Neural progenitor cell (in vitro differentiated cells): ENCODE data around the gene NEMP1. TPM values are rescaled to one million over a fixed set of nuclear protein-coding genes. Genes with fewer than 3 reads are reported as not detected.
A peak's percentile ranks its signal among the peaks of the same experiment; 100 is the strongest.

Source experiments
- DNase-seq: peaks from one replicate; pipeline ENCODE4 v3.0.0-alpha.2; 2016; ENCODE audit warnings: low spot score
- H2AFZ ChIP-seq: fragments of 200-600 bp; sonication (generic); replicated peaks from 2 replicates; pipeline ENCODE4 v1.6.1; 2016; ENCODE audit warnings: antibody characterized with exemption
- H3F3A ChIP-seq: fragments of 200-600 bp; sonication (generic); 2 replicates; pipeline ENCODE4 v1.6.1; 2016; ENCODE audit warnings: antibody characterized with exemption, low read depth
- H3K27ac ChIP-seq: fragments of 200-600 bp; sonication (generic); 2 replicates; pipeline ENCODE4 v1.5.1; 2016; ENCODE audit warnings: mild to moderate bottlenecking
- H3K27me3 ChIP-seq: fragments of 200-600 bp; sonication (generic); 2 replicates; pipeline ENCODE4 v1.6.1; 2016; ENCODE audit warnings: mild to moderate bottlenecking, moderate library complexity
- H3K36me3 ChIP-seq: fragments of 200-600 bp; sonication (generic); 2 replicates; pipeline ENCODE4 v1.5.1; 2016
- H3K4me1 ChIP-seq: fragments of 200-600 bp; sonication (generic); 2 replicates; pipeline ENCODE4 v1.6.1; 2016; ENCODE audit warnings: mixed run types
- H3K4me2 ChIP-seq: fragments of 200-600 bp; sonication (generic); 2 replicates; pipeline ENCODE4 v1.6.1; 2016
- H3K4me3 ChIP-seq: fragments of 200-600 bp; sonication (generic); 2 replicates; pipeline ENCODE4 v1.5.1; 2016
- H3K79me2 ChIP-seq: fragments of 200-600 bp; sonication (generic); 2 replicates; pipeline ENCODE4 v1.6.1; 2016; ENCODE audit warnings: low read depth
- H3K9ac ChIP-seq: fragments of 200-600 bp; sonication (generic); 2 replicates; pipeline ENCODE4 v1.6.1; 2016
- H3K9me3 ChIP-seq: fragments of 200-600 bp; sonication (generic); 2 replicates; pipeline ENCODE4 v1.5.1; 2016; ENCODE audit warnings: low read depth
- H4K20me1 ChIP-seq: fragments of 200-600 bp; sonication (generic); 2 replicates; pipeline ENCODE4 v1.6.1; 2016; ENCODE audit warnings: low read depth
- H3K27ac Mint-ChIP-seq: 3 replicates; pipeline ENCODE4 v1.8.0; 2021; ENCODE audit warnings: mixed read lengths
- H3K27me3 Mint-ChIP-seq: 2 replicates; pipeline ENCODE4 v1.8.0; 2022; ENCODE audit warnings: low read depth, mild to moderate bottlenecking, inconsistent platforms, moderate library complexity, mixed read lengths; ENCODE audit not compliant: insufficient read depth
- H3K36me3 Mint-ChIP-seq: 3 replicates; pipeline ENCODE4 v1.8.0; 2021; ENCODE audit warnings: mixed read lengths
- H3K4me1 Mint-ChIP-seq: 3 replicates; pipeline ENCODE4 v1.8.0; 2021; ENCODE audit warnings: mixed read lengths
- H3K4me3 Mint-ChIP-seq: 3 replicates; pipeline ENCODE4 v1.8.0; 2021; ENCODE audit warnings: mild to moderate bottlenecking, moderate library complexity, mixed read lengths
- H3K9me3 Mint-ChIP-seq: 3 replicates; pipeline ENCODE4 v1.8.0; 2020; ENCODE audit warnings: mixed read lengths
- EZH2 ChIP-seq: fragments of 200-600 bp; sonication (generic); IDR thresholded peaks from 2 replicates; pipeline ENCODE4 v1.6.1; 2017; ENCODE audit warnings: antibody characterized with exemption, mild to moderate bottlenecking, moderate library complexity
- EZH2phosphoT487 ChIP-seq: fragments of 200-600 bp; sonication (generic); IDR thresholded peaks from 2 replicates; pipeline ENCODE4 v1.6.1; 2017; ENCODE audit warnings: antibody characterized with exemption
- total RNA-seq: library from RNA; depleted of rRNA; stranded (reverse); fragments of >200 nt; gene quantifications from 2 replicates; pipeline ENCODE4 v1.2.3, GENCODE V29; 2015; ENCODE audit warnings: low replicate concordance
- TF ChIP-seq, protein P1 (sequence below): fragments of 200-600 bp; sonication (generic); IDR thresholded peaks from 2 replicates; pipeline ENCODE4 v1.5.1; 2017; ENCODE audit warnings: antibody characterized with exemption, mild to moderate bottlenecking

Gene NEMP1
- total RNA-seq, 1 donor from 2014 or later: 72.0 TPM

DNA sequence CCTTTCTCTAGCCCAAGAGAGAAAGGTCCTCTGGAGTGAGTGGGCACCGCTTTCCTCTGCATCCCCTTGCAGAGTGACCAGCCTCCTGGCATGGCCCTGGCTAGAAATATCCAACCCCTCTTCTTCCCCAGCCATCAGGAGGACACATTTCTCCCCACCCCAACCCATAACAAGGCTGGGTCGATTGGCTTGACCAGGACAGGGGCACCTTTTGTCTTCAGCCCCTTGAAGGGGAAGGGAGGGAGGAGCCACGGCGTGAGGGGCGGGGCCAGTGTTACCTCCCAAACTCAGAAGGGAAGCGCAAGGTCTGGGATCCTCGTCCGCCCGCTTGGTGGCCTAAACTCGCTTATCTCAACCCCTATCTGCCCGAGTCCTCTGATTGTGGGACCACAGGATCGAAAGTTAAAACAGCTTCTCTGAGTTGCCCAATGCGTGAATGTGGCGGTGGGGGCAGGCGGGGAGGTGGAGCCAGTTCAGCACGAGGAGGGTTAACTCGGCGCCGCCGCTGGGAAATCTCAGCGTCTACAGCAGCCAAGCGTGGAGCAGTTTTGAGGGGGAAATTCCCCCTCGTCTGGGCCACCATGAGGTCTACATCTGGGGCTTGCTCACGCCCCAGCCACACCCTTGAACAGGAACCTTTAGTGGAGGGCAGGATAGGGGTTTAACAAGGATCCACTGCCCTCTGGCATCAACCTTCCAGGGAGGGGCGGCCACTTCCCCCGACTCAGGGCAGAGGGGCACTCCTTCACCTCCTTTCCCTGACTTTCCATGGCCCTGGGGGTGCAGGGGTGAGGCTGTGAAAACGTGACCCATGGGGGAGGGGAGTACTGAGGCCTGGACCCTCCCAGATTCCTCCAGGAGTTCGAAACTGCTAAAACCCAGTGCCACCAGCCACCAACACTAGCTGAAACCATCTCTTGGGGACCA is 31.8 kb upstream of the NEMP1 start:
- H3K27me3 Mint-ChIP-seq: peaks cover 5% of the 10 kb centered on the region
- Histone ChIP-seq H3K4me1 (peaks cover 22% of the 10 kb centered on the region), H3K79me2 (peaks cover 3% of the 10 kb centered on the region), H4K20me1 (no peaks in the 10 kb centered on the region), H3F3A (peaks cover 20% of the 10 kb centered on the region), H3K9ac (no peak overlapping the region), H2AFZ (peak overlapping the region; percentile 63), H3K9me3 (no peaks in the 10 kb centered on the region), H3K27me3 (no peaks in the 10 kb centered on the region), H3K4me2 (peak overlapping the region; percentile 81), H3K36me3 (no peaks in the 10 kb centered on the region), H3K27ac (no peak overlapping the region), H3K4me3 (peak overlapping the region; percentile 41)
- TF ChIP-seq EZH2: no peak
- TF ChIP-seq, protein P1, sequence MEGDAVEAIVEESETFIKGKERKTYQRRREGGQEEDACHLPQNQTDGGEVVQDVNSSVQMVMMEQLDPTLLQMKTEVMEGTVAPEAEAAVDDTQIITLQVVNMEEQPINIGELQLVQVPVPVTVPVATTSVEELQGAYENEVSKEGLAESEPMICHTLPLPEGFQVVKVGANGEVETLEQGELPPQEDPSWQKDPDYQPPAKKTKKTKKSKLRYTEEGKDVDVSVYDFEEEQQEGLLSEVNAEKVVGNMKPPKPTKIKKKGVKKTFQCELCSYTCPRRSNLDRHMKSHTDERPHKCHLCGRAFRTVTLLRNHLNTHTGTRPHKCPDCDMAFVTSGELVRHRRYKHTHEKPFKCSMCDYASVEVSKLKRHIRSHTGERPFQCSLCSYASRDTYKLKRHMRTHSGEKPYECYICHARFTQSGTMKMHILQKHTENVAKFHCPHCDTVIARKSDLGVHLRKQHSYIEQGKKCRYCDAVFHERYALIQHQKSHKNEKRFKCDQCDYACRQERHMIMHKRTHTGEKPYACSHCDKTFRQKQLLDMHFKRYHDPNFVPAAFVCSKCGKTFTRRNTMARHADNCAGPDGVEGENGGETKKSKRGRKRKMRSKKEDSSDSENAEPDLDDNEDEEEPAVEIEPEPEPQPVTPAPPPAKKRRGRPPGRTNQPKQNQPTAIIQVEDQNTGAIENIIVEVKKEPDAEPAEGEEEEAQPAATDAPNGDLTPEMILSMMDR: peak; percentile 22
- peak overlapping the region; percentile 97 for H3K27ac Mint-ChIP-seq
- peaks cover 44% of the 10 kb centered on the region for H3K4me1 Mint-ChIP-seq
- H3K36me3 Mint-ChIP-seq: peaks cover 4% of the 10 kb centered on the region
- H3K9me3 Mint-ChIP-seq: peaks cover 2% of the 10 kb centered on the region
- H3K4me3 Mint-ChIP-seq: peak overlapping the region; percentile 86
- peak; percentile 91 for DNase-seq

DNA sequence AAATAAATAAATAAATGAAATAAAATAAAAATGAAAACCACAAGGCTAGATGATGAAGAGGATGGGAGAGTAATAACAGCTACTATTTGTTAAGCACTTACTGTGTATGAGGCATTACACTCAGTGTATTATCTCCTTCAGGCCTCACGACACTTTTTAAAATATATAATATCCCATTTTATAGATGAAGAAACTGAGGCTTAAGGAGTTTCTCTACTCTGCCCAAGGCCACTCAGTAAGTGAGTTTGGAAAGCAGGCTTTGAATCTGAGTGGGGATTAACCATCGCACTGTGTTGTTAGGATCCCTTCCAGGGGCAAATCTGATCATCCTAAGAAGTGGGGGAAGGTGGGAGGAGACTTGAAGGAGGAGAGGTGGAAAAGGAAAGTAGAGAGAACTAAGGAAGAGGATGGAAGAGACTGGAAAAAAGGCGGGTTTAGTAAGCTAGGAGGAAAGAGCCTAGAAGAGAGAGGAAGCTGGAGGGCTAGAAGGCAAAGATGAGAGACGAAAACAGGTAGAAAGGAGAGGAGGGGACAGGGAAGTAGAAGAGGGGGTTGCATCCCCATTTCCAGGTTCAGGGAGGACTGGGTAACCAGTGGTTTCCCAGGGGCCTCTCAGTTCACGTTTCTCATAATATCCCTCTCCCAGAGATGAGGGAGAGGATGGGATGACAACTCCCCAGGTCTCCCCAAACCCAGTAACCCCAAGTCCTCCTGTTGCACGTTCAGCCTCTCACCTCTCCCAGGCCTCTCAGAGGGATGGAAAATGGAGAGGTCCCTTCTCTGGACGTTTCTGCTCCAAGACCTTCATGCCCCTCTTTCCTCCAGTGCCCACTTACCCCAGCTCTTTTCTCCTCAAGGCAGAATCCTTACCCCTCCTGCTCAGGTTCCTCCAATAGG is 30.9 kb upstream of the NEMP1 start:
- peaks cover 44% of the 10 kb centered on the region for H3K4me1 Mint-ChIP-seq
- no peak for DNase-seq
- H3K27me3 Mint-ChIP-seq: peaks cover 9% of the 10 kb centered on the region
- H3K9me3 Mint-ChIP-seq: peaks cover 2% of the 10 kb centered on the region
- H3K27ac Mint-ChIP-seq: peak overlapping the region; percentile 97
- TF ChIP-seq EZH2phosphoT487 (no peak), EZH2 (no peak)
- H3K9ac ChIP-seq: no peak overlapping the region
- peak overlapping the region; percentile 41 for H3K4me3 ChIP-seq
- H3K79me2 ChIP-seq: peaks cover 3% of the 10 kb centered on the region
- H3K4me1 ChIP-seq: peaks cover 22% of the 10 kb centered on the region
- no peaks in the 10 kb centered on the region for H3K9me3 ChIP-seq
- H3K36me3 ChIP-seq: no peaks in the 10 kb centered on the region
- no peaks in the 10 kb centered on the region for H4K20me1 ChIP-seq
- peak overlapping the region; percentile 63 for H2AFZ ChIP-seq
- peaks cover 4% of the 10 kb centered on the region for H3K36me3 Mint-ChIP-seq
- peak overlapping the region; percentile 86 for H3K4me3 Mint-ChIP-seq
- H3K4me2 ChIP-seq: peak overlapping the region; percentile 81
- peaks cover 20% of the 10 kb centered on the region for H3F3A ChIP-seq
- H3K27ac ChIP-seq: no peak overlapping the region
- H3K27me3 ChIP-seq: no peaks in the 10 kb centered on the region

DNA sequence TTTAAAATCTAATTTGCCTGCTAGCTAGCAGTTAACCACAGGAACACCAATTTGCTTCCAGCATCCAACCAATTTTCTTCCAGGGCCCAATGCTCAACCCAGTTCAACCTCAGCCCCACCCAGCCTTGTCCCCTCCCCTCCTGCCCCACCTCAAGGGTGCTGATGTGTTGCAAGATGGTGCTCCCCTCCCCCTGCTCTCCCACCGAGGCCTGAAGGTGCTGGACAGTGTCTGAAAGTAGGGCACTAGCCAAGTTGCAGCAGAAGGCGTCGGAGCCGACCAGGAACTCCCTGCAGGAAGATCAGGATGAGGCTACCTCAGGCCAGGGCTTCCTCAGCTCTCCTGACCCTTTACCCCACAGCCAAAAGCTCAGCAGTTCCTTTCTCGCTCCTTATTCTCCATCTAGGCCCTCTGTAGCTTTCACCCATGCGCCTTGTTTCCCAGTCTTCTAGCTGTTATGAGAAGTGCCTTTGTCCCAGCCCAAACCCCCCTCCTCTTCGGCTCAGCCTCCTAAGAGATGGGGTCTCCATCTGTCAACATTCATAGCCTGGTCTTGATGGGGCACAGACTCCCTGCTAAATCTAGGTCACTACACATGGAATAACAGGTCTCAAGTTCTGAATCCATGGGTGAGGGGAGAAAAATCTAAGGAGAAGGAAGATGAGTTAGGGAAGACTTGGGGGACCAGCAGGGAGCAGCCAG is 29.0 kb upstream of the NEMP1 start:
- Histone ChIP-seq H3K4me2 (no peak overlapping the region), H3K4me3 (no peak overlapping the region), H3K27ac (no peak overlapping the region), H3K4me1 (peaks cover 22% of the 10 kb centered on the region), H3K36me3 (no peaks in the 10 kb centered on the region), H3K9me3 (no peaks in the 10 kb centered on the region), H3F3A (peaks cover 20% of the 10 kb centered on the region), H3K79me2 (peaks cover 3% of the 10 kb centered on the region), H3K27me3 (no peaks in the 10 kb centered on the region), H2AFZ (no peak overlapping the region), H3K9ac (no peak overlapping the region), H4K20me1 (no peaks in the 10 kb centered on the region)
- H3K36me3 Mint-ChIP-seq: peaks cover 4% of the 10 kb centered on the region
- H3K4me3 Mint-ChIP-seq: no peak overlapping the region
- peaks cover 2% of the 10 kb centered on the region for H3K9me3 Mint-ChIP-seq
- H3K27me3 Mint-ChIP-seq: peaks cover 12% of the 10 kb centered on the region
- TF ChIP-seq, protein P1: no peak
- TF ChIP-seq EZH2: no peak
- TF ChIP-seq EZH2phosphoT487: no peak
- no peak overlapping the region for H3K27ac Mint-ChIP-seq
- H3K4me1 Mint-ChIP-seq: peaks cover 41% of the 10 kb centered on the region
- no peak for DNase-seq
